ENCODE results near the gene AQP6. TPM values are rescaled to one million over a fixed set of nuclear protein-coding genes. Genes with fewer than 3 reads are reported as not detected.

The AQP6 gene
- total RNA-seq, 2 experiments from 2014 or later = not detected

- no peaks in the 10 kb centered on the region for H3K79me2 ChIP-seq (ENCODE audit: insufficient read depth, low read depth, low read length)
- CTCF ChIA-PET (ENCODE audit: unreplicated experiment) = no interaction called here
- no peaks in the 10 kb centered on the region for H3K9me3 ChIP-seq (ENCODE audit: low read length)
- H3K4me2 ChIP-seq (ENCODE audit: low read length) = no peak overlapping the region
- no TSS peak for BruUV-seq (replicated peaks)
- H2AFZ ChIP-seq (ENCODE audit: low read length) = no peak overlapping the region
- no peak overlapping the region for H3K4me3 ChIP-seq (ENCODE audit: low read depth, low read length, poor library complexity, severe bottlenecking)
- no peaks in the 10 kb centered on the region for H3K36me3 ChIP-seq (ENCODE audit: insufficient read depth, low read length)
- no peaks in the 10 kb centered on the region for H4K20me1 ChIP-seq (ENCODE audit: insufficient read depth, low read length)
- H3K9me2 ChIP-seq (ENCODE audit: insufficient read depth, low read length) = no peaks in the 10 kb centered on the region
- POLR2A ChIA-PET = no interaction called here
- TF ChIP-seq, protein P1, sequence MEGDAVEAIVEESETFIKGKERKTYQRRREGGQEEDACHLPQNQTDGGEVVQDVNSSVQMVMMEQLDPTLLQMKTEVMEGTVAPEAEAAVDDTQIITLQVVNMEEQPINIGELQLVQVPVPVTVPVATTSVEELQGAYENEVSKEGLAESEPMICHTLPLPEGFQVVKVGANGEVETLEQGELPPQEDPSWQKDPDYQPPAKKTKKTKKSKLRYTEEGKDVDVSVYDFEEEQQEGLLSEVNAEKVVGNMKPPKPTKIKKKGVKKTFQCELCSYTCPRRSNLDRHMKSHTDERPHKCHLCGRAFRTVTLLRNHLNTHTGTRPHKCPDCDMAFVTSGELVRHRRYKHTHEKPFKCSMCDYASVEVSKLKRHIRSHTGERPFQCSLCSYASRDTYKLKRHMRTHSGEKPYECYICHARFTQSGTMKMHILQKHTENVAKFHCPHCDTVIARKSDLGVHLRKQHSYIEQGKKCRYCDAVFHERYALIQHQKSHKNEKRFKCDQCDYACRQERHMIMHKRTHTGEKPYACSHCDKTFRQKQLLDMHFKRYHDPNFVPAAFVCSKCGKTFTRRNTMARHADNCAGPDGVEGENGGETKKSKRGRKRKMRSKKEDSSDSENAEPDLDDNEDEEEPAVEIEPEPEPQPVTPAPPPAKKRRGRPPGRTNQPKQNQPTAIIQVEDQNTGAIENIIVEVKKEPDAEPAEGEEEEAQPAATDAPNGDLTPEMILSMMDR (conservative IDR thresholded peaks at IDR 0.05; ENCODE audit: low read length) = no peak
- TF ChIP-seq EZH2phosphoT487 (IDR thresholded peaks at IDR 0.05; ENCODE audit: borderline replicate concordance, low read depth, low read length) = no peak
- intact Hi-C loops (cut with micrococcal nuclease; ENCODE audit: unreplicated experiment) = no loop called here
- no peak for DNase-seq (ENCODE audit: low spot score)
- peaks cover 8% of the 10 kb centered on the region for H3K4me1 ChIP-seq (ENCODE audit: insufficient read depth, low read length, poor library complexity, severe bottlenecking)
- H3K27ac ChIP-seq (ENCODE audit: low read depth, low read length, poor library complexity, severe bottlenecking) = no peak overlapping the region
Observed at GRCh38 chr12:49954863-49955830, 17.6 kb upstream of the AQP6 start.

- no peaks in the 10 kb centered on the region for H3K36me3 ChIP-seq (ENCODE audit: insufficient read depth, low read length)
- intact Hi-C loops (cut with micrococcal nuclease; ENCODE audit: unreplicated experiment) = no loop called here
- H2AFZ ChIP-seq (ENCODE audit: low read length) = no peak overlapping the region
- no TSS peak for BruUV-seq (replicated peaks)
- H3K9me2 ChIP-seq (ENCODE audit: insufficient read depth, low read length) = no peaks in the 10 kb centered on the region
- H3K9me3 ChIP-seq (ENCODE audit: low read length) = no peaks in the 10 kb centered on the region
- CTCF ChIA-PET (ENCODE audit: unreplicated experiment) = no interaction called here
- no peak overlapping the region for H3K27ac ChIP-seq (ENCODE audit: low read depth, low read length, poor library complexity, severe bottlenecking)
- peaks cover 10% of the 10 kb centered on the region for H3K4me1 ChIP-seq (ENCODE audit: insufficient read depth, low read length, poor library complexity, severe bottlenecking)
- H3K4me3 ChIP-seq (ENCODE audit: low read depth, low read length, poor library complexity, severe bottlenecking) = no peak overlapping the region
- POLR2A ChIA-PET = no interaction called here
- H3K4me2 ChIP-seq (ENCODE audit: low read length) = no peak overlapping the region
- DNase-seq (ENCODE audit: low spot score) = no peak
- no peaks in the 10 kb centered on the region for H4K20me1 ChIP-seq (ENCODE audit: insufficient read depth, low read length)
- no peaks in the 10 kb centered on the region for H3K79me2 ChIP-seq (ENCODE audit: insufficient read depth, low read depth, low read length)
- TF ChIP-seq, protein P1 (conservative IDR thresholded peaks at IDR 0.05; ENCODE audit: low read length) = no peak
- TF ChIP-seq EZH2phosphoT487 (IDR thresholded peaks at IDR 0.05; ENCODE audit: borderline replicate concordance, low read depth, low read length) = no peak
Observed at GRCh38 chr12:49955899-49956662, 16.7 kb upstream of the AQP6 start.

Measured in OCI-LY7 (cell line).